ENCODE results near the gene NOTCH4. TPM values are rescaled to one million over a fixed set of nuclear protein-coding genes. Genes with fewer than 3 reads are reported as not detected.

NOTCH4 gene
- total and polyA plus RNA-seq, 2 of the 4 experiments (the other 2 are of a cell fraction) = 0.96 to 1.3 TPM

GRCh38 chr6:32252331-32253009 lies 28.6 kb upstream of the NOTCH4 start:
- no peak for DNase-seq
- Histone ChIP-seq H4K20me1 (ENCODE audit: insufficient read depth, low read length) (no peaks in the 10 kb centered on the region), H3K18ac (ENCODE audit: low read depth, low read length) (no peak overlapping the region), H3K23ac (ENCODE audit: low read depth, low read length) (no peak overlapping the region), H2BK5ac (ENCODE audit: low read depth, low read length, poor library complexity, severe bottlenecking) (no peak overlapping the region), H2AK5ac (ENCODE audit: low read depth, low read length) (no peak overlapping the region), H2AK9ac (replicated peaks; ENCODE audit: low read depth, low read length, poor library complexity) (no peak overlapping the region), H3K4ac (ENCODE audit: low read depth, low read length) (no peak overlapping the region), H3K56ac (ENCODE audit: extremely low read depth, insufficient read depth, low read length) (no peak overlapping the region), H4K8ac (ENCODE audit: low read depth in 2 of 2, low read length in 2 of 2) (no peak overlapping the region), H3K9me3 (ENCODE audit: control insufficient read depth, insufficient read depth, low read length) (peaks cover 6% of the 10 kb centered on the region), H3K9ac (ENCODE audit: low read depth, low read length) (no peak overlapping the region), H2BK20ac (ENCODE audit: low read depth, low read length) (no peak overlapping the region), H3K27me3 (ENCODE audit: control insufficient read depth, insufficient read depth, low read length) (peaks cover 2% of the 10 kb centered on the region; the same call in 1 of the 2 replicates), H3K9me1 (ENCODE audit: insufficient read depth, low read length) (peaks cover 3% of the 10 kb centered on the region; the same call in 1 of the 2 replicates), H3K4me3 (ENCODE audit: insufficient read depth, low read depth, low read length) (no peak overlapping the region), H2AFZ (replicated peaks; ENCODE audit: low read length, poor library complexity) (no peak overlapping the region), H3K14ac (replicated peaks; ENCODE audit: low read depth, low read length) (0 out of 2 replicates have a peak overlapping the region, but pooled peaks have one; percentile 4), H4K5ac (ENCODE audit: low read depth, low read length) (no peak overlapping the region), H3K27ac (ENCODE audit: insufficient read depth, low read length) (no peak overlapping the region), H3K4me2 (ENCODE audit: low read depth, low read length) (no peak overlapping the region), H3K36me3 (ENCODE audit: control insufficient read depth, insufficient read depth, low read length) (no peaks in the 10 kb centered on the region), H2BK15ac (ENCODE audit: low read depth, low read length) (no peak overlapping the region), H3K79me1 (ENCODE audit: low read depth in 1 of 2, low read length in 2 of 2) (no peaks in the 10 kb centered on the region), H2BK120ac (ENCODE audit: low read depth, low read length) (peak overlapping the region; percentile 45; the same call in 1 of the 2 replicates), H3K4me1 (ENCODE audit: control insufficient read depth, insufficient read depth, low read length) (peaks cover 4% of the 10 kb centered on the region), H4K91ac (ENCODE audit: insufficient read depth, low read depth, low read length) (no peak overlapping the region)
- intact Hi-C loops (cut with micrococcal nuclease) = no loop called here
- BruUV-seq (replicated peaks) = no TSS peak
- in situ Hi-C loops (cut with MboI; ENCODE audit: low sequenced_read_pairs) = no loop called here
- no peak for TF ChIP-seq RCOR1 (IDR thresholded peaks at IDR 0.05; ENCODE audit: insufficient replicate concordance, low read length)
- POLR2A ChIA-PET (ENCODE audit: unreplicated experiment) = no interaction called here
- 60% methylated on average over 1 of the region's 2 CpGs; no CpG with 5 or more reads in 1 of the 2 experiments for WGBS, 2 experiments (ENCODE audit: extremely low coverage in 2 of 2, insufficient read length in 1 of 2)
- dilution Hi-C loops (cut with HindIII; ENCODE audit: low sequenced_read_pairs, unreplicated experiment) = no loop called here
- CTCF ChIA-PET = no interaction called here
- ATAC-seq (ENCODE audit: low read depth) = no peak
